ENCODE measurements around the gene CALD1.
A peak's percentile ranks its signal among the peaks of the same experiment; 100 is the strongest.

Gene CALD1

DNA sequence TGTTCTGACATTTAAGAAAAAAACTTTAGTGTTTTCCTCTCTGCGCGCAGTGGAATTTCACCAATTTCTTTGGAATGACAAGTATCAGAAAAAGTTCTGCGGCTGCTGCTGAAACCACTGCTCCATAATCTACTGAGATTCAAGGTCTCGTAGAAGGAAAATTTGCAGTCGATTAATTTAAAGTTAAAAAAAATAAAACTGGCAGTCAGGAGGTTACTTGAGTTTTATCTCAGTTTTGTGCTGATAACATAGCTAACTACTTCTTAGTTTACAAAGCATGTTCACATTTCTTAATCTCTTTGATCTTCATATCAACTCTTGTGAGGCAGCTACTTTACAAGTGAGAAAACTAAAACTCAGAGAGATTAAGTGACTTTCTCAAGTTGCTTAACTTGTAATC is 18.2 kb upstream of the CALD1 start:
- Histone ChIP-seq H3K4me3 (ENCODE audit: low read depth, low read length) (no peak overlapping the region), H3K4me1 (ENCODE audit: control insufficient read depth, insufficient read depth, low read length) (no peaks in the 10 kb centered on the region), H3K9me3 (ENCODE audit: control insufficient read depth, insufficient read depth, low read depth, low read length) (no peaks in the 10 kb centered on the region), H3K27ac (ENCODE audit: extremely low read depth, low read depth, low read length) (no peak overlapping the region), H3K36me3 (ENCODE audit: control insufficient read depth in 2 of 2, insufficient read depth in 1 of 2, low read length in 2 of 2) (no peaks in the 10 kb centered on the region)
- ChIA-PET POLR2A (no interaction called here), CTCF (interaction anchor here (1.0 kb wide), 1 partner anchor 10 kb away, joined by 5 read pairs; no protein-coding TSS in a partner anchor)
- TF ChIP-seq HOXA7 (CRISPR knock-in tag; IDR thresholded peaks at IDR 0.05; ENCODE audit: borderline replicate concordance) (no peak), TCF7L2 (IDR thresholded peaks at IDR 0.05; ENCODE audit: borderline replicate concordance, low read depth, low read length) (peak; percentile 87)

DNA sequence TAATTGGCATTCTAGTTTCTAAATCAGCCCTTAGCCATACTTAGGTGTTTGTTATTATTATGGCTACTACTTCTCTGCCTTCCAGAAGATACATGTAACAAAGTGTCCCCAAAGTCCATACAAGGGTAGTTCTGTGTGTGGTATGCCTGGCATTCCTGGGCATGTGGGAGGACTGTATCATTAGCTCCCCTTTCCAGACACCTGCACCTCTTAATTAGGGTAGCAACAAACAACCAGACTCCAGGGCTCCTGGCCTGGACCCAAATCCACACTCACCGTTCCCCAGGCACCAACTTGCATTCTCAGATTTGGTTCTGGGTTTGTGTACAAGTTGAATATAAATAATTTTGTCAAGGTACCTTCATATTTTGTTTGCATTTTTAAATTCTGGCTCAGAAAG is 15.5 kb upstream of the CALD1 start:
- H3K4me3 ChIP-seq (ENCODE audit: low read depth, low read length) = no peak overlapping the region
- ChIA-PET CTCF (interaction anchor here (0.6 to 0.7 kb wide), 2 partner anchors 10 to 103 kb away, joined by 3 to 4 read pairs; no protein-coding TSS in a partner anchor), POLR2A (no interaction called here)
- no peak for TF ChIP-seq ZNF610 (tag by site-specific recombination; IDR thresholded peaks at IDR 0.05; ENCODE audit: borderline replicate concordance)
- no peaks in the 10 kb centered on the region for H3K9me3 ChIP-seq (ENCODE audit: control insufficient read depth, insufficient read depth, low read depth, low read length)
- no peaks in the 10 kb centered on the region for H3K36me3 ChIP-seq (ENCODE audit: control insufficient read depth in 2 of 2, insufficient read depth in 1 of 2, low read length in 2 of 2)
- H3K4me1 ChIP-seq (ENCODE audit: control insufficient read depth, insufficient read depth, low read length) = no peaks in the 10 kb centered on the region
- no peak overlapping the region for H3K27ac ChIP-seq (ENCODE audit: extremely low read depth, low read depth, low read length)

GRCh38 chr7:134764365-134764764 is 15.1 kb upstream of the CALD1 start:
- H3K4me1 ChIP-seq (ENCODE audit: control insufficient read depth, insufficient read depth, low read length) = no peaks in the 10 kb centered on the region
- ChIA-PET CTCF (interaction anchor here (1.7 kb wide), 1 partner anchor 14 kb away, joined by 5 read pairs; no protein-coding TSS in a partner anchor), POLR2A (no interaction called here)

More at GRCh38 chr7:134764365-134764764, 15.1 kb upstream of the CALD1 start:
- no peak overlapping the region for H3K4me3 ChIP-seq (ENCODE audit: low read depth, low read length)
- H3K27ac ChIP-seq (ENCODE audit: extremely low read depth, low read depth, low read length) = no peak overlapping the region
- H3K9me3 ChIP-seq (ENCODE audit: control insufficient read depth, insufficient read depth, low read depth, low read length) = no peaks in the 10 kb centered on the region
- TF ChIP-seq ZNF202 (tag by site-specific recombination; IDR thresholded peaks at IDR 0.05; ENCODE audit: borderline replicate concordance) (no peak), ZNF48 (tag by site-specific recombination; IDR thresholded peaks at IDR 0.05) (no peak), ZNF629 (tag by site-specific recombination; IDR thresholded peaks at IDR 0.05) (no peak), REST (tag by site-specific recombination; IDR thresholded peaks at IDR 0.05) (no peak), ZFHX2 (tag by site-specific recombination; conservative IDR thresholded peaks at IDR 0.05) (no peak), ZNF473 (tag by site-specific recombination; IDR thresholded peaks at IDR 0.05) (no peak), PRDM4 (tag by site-specific recombination; IDR thresholded peaks at IDR 0.05) (no peak), ZNF24 (tag by site-specific recombination; IDR thresholded peaks at IDR 0.05) (no peak), ZNF560 (tag by site-specific recombination; IDR thresholded peaks at IDR 0.05; ENCODE audit: borderline replicate concordance) (no peak), ZNF19 (tag by site-specific recombination; IDR thresholded peaks at IDR 0.05; ENCODE audit: low read depth) (no peak), ZNF544 (tag by site-specific recombination; IDR thresholded peaks at IDR 0.05) (no peak), AEBP2 (tag by site-specific recombination; IDR thresholded peaks at IDR 0.05; ENCODE audit: borderline replicate concordance) (no peak), ZNF670 (tag by site-specific recombination; IDR thresholded peaks at IDR 0.05; ENCODE audit: low read depth) (no peak)
- TF ChIP-seq, protein P1, sequence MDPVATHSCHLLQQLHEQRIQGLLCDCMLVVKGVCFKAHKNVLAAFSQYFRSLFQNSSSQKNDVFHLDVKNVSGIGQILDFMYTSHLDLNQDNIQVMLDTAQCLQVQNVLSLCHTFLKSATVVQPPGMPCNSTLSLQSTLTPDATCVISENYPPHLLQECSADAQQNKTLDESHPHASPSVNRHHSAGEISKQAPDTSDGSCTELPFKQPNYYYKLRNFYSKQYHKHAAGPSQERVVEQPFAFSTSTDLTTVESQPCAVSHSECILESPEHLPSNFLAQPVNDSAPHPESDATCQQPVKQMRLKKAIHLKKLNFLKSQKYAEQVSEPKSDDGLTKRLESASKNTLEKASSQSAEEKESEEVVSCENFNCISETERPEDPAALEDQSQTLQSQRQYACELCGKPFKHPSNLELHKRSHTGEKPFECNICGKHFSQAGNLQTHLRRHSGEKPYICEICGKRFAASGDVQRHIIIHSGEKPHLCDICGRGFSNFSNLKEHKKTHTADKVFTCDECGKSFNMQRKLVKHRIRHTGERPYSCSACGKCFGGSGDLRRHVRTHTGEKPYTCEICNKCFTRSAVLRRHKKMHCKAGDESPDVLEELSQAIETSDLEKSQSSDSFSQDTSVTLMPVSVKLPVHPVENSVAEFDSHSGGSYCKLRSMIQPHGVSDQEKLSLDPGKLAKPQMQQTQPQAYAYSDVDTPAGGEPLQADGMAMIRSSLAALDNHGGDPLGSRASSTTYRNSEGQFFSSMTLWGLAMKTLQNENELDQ (tag by site-specific recombination; IDR thresholded peaks at IDR 0.05; ENCODE audit: low read depth) = no peak
- no peaks in the 10 kb centered on the region for H3K36me3 ChIP-seq (ENCODE audit: control insufficient read depth in 2 of 2, insufficient read depth in 1 of 2, low read length in 2 of 2)

Measured in HEK293 (cell line).